Activated CD4-positive, alpha-beta T cell treated with anti-CD3 and anti-CD28 coated beads, Interleukin-2, amount 50 U/mL, for 16 hours (primary cell): ENCODE results near the gene SLC22A2.

Source experiments
- DNase-seq: peaks from one replicate; pipeline ENCODE4 v3.0.0-alpha.2; 2020

The SLC22A2 gene

GRCh38 chr6:160203522-160203921 lies 55.1 kb downstream of the SLC22A2 start:
- no peak for DNase-seq

DNA sequence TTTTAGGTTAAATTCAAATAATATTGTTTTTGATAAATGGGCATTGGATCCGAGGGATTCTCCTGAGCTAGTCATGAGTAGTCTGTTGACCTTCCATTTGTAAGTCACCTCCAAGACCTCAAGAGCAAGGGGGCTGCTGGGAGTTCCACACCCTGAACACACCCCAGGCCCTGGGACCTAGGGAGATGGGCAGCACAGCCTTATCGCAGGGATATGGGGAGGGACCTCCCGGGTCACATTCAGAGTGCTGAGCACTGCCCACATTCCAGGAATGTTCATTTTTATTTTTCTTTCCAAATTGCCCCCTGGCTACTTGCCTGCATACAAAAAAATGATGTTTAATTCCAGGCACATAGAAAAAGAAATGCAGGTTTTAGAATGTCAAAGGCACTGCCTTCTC lies 55.5 kb downstream of the SLC22A2 start:
- no peak for DNase-seq

GRCh38 chr6:160202411-160202810 lies 56.2 kb downstream of the SLC22A2 start:
- DNase-seq, result no peak

- DNase-seq, result no peak
Observed at GRCh38 chr6:160201061-160201460, 57.6 kb downstream of the SLC22A2 start.

- DNase-seq, result no peak
Observed at GRCh38 chr6:160198606-160199211, 59.9 kb downstream of the SLC22A2 start.

- DNase-seq, result no peak
Observed at GRCh38 chr6:160197662-160198061, 61.0 kb downstream of the SLC22A2 start.

GRCh38 chr6:160194808-160195207 lies 63.8 kb downstream of the SLC22A2 start:
- no peak for DNase-seq

DNA sequence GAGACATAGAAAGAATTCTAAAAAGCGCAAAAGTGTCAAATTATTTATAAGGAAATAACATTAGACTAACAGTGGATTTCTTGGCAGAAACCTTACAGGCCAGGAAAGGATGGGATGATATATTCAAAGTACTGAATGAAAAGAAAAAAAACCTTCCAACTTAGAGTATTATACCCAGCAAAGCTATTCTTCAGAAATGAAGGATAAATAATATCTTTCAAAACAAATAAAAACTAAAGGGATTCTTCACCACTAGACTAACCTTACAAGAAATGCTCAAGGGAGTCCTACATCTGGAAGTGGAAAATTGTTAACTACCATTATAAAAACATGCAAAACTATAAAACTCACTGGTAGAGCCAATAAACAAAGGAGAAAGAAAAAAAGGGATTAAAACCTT lies 65.8 kb downstream of the SLC22A2 start:
- DNase-seq, result no peak

GRCh38 chr6:160190973-160191372 lies 67.6 kb downstream of the SLC22A2 start:
- no peak for DNase-seq

GRCh38 chr6:160190081-160190480 lies 68.5 kb downstream of the SLC22A2 start:
- no peak for DNase-seq

- no peak for DNase-seq
Observed at GRCh38 chr6:160188773-160189172, 69.8 kb downstream of the SLC22A2 start.

- DNase-seq, result no peak
Observed at GRCh38 chr6:160180706-160181105, 77.9 kb downstream of the SLC22A2 start.

GRCh38 chr6:160178271-160178670 lies 80.3 kb downstream of the SLC22A2 start:
- no peak for DNase-seq

- DNase-seq, result no peak
Observed at GRCh38 chr6:160177220-160177619, 81.4 kb downstream of the SLC22A2 start.

GRCh38 chr6:160174681-160175080 lies 83.9 kb downstream of the SLC22A2 start:
- no peak for DNase-seq

- DNase-seq, result no peak
Observed at GRCh38 chr6:160173806-160174527, 84.7 kb downstream of the SLC22A2 start.

DNA sequence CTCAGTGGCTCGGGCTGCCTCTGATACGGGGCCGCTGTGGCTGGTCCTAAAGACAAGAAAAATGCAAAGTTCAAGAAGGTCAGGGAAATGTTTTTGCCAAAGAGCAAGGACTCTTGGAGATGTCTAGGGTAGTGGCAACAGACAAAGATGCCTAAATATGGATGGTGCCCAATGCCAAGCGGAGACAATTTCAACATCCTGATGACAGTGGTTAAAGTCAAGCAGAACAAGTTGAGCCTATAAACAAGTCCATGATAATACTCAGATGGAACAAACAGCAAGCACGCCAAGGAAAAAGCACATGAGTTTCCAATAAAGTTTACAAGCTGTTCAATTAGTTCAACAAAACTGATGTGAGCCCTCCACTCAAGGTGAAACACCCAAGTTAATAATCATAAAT lies 85.9 kb downstream of the SLC22A2 start:
- no peak for DNase-seq

GRCh38 chr6:160170018-160170680 lies 88.5 kb downstream of the SLC22A2 start:
- DNase-seq, result no peak

- no peak for DNase-seq
Observed at GRCh38 chr6:160167604-160168399, 90.8 kb downstream of the SLC22A2 start.
